NCI-H2029 (cell line): ENCODE results near the gene OCLN.
"Not testable (repeated sequence)": the region's sequence is repeated elsewhere in the genome, so short reads cannot be mapped to it uniquely, and the experiment has no call there.

Experiments used
- DNase-seq: peaks from one replicate; lab custom pipeline; 2025; lab: John Stamatoyannopoulos, UW

OCLN gene

DNA sequence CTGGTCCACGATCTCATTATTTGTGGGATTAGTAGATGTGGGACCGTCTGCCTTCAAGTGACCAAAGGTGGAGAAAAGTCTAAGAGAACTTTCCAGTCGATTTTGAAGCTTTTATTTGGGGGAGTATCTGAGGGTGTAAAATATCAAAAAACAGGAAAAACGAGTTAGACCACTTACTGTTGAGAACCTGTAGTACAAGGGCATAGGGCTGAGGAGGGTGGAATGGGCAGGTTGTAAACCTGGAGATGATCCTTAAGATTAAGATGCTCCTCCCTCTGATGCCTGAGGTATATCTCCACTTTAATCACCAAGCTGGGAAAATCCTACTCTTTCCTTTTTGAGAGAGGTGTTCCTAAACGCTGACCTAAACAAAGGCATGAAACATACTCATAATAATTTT lies 35.4 kb downstream of the OCLN start:
- peak; percentile 37 for DNase-seq

DNA sequence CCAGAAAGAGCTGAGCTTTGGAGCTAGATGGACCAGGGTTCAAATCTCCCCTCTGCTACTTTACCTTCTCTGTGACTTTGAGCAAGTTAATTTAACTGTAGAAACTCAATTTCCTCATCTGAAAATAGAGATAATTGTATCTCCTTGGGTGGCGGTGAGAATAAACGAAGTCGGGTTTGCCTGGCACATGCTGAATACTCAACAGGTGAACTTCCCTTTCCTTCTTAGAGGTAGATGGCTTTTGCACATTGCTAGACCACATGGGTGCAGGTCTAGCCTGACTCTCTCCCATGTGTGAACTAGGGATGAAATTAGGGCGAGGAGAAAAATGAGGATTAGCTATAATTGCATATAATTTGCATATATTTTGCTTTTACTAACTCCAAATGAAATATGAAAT lies 36.0 kb downstream of the OCLN start:
- no peak for DNase-seq

DNA sequence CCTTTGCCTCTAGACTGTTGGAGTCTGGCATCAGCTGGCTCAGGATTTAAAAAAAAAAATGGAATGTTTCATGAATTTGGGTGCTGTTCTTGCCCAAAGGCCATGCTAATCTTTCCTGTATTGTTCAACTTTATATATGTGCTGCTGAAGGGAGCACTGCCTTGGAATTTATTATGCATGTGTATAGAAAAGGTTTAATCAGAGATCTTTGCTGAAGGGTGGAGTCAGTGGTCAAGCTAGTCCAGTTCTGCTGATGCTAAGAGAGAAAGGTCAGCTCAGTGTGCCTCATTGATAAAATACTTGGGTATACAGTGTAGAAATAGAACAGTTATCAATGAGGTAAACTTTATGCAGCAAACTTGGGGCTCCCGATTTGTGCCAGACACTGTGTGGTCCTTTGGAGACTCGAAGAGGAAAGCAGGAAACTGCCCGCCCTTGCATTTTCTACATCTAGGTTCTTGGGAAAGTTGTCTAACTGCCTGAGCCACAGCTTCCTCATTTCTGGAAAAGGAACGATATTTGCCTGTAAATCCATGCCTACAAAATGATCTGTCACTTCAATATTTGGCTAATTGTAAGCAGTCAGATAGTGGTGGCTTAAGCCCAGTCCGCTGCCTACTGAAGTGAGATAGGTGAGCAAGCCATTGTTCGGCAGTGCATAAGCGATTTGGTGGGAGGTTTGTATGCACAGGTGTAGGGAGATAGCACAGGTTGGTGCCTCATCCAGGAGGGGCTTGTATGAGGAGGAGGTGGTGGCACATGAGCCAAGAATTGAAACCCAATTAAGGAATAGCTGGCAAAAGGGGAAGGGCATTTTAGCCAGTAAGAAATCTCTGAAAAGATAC lies 38.2 kb downstream of the OCLN start:
- DNase-seq = peak; percentile 65

DNA sequence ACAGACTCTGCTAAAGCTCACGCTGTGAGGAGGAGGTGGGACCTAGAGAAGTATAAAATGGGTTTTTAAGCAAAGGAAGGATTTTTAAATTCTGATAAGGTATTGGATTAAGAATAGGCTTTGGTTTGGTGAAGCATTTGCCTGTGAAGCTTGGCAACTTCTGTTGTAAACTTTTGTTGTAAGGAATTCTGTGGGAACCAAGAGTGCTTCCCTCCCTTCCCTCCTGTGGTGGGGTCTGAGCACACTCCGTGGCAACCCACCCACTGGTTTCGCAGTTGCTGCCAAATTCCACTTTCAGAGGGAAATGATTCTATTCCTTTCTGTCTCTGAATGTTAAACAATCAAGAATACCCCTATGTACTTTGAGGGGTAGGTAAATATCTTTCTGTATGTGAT lies 38.8 kb downstream of the OCLN start:
- no peak for DNase-seq

DNA sequence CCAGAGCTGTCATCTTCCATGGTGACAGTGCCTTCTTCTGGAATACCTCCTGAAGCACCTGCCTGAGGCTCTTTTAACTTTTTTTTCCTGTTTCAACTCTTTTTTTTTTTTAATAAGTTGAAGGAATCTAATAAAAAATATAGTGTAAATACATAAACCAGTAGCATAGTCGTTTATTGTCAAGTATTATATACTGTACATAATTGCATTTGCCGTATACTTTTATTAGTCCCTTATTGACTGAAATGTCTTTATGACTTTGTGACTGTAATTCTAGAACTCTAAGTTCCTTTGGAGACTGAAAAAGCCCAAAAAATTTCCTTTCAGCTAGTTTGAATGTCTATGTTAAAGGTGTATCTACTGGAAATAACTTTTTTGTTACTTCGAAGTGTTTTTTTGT lies 45.3 kb downstream of the OCLN start:
- DNase-seq = not testable (repeated sequence)

DNA sequence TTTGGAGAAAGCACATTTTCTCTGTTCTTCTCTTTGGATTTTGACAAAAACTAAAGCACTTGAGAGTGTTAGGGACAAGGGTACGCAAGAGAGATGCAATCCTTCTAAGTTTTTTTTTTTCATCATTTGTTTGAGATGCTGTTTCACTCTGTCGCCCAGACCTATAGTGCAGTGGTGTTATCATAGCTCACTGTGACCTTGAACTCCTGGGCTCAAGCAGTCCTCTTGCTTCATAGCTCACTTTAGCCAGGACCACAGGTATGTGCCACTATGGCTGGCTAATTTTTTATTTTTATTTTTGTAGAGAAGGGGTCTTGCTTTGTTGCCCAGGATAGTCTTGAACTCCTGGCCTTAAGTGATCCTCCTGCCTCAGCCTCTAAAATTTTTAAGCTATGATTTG lies 46.1 kb downstream of the OCLN start:
- DNase-seq = not testable (repeated sequence)

DNA sequence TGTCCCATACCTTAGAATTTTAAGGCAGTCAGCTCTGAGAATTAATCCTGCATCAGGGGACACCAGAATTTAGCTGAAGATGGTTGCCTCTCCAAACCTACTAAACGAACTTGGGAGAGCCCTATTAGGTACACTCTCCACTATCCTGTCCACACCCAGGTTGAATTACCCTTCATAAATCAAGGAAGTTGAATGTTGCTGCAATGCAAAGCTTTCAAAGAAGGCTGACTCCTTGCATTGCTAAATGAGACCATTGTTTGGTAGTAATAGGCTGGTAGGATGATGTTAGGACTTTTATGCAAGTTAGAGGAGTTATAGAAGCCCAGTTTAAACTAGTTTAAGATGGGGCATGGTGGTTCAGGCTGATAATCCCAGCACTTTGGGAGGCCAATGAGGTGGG lies 48.8 kb downstream of the OCLN start:
- not testable (repeated sequence) for DNase-seq

DNA sequence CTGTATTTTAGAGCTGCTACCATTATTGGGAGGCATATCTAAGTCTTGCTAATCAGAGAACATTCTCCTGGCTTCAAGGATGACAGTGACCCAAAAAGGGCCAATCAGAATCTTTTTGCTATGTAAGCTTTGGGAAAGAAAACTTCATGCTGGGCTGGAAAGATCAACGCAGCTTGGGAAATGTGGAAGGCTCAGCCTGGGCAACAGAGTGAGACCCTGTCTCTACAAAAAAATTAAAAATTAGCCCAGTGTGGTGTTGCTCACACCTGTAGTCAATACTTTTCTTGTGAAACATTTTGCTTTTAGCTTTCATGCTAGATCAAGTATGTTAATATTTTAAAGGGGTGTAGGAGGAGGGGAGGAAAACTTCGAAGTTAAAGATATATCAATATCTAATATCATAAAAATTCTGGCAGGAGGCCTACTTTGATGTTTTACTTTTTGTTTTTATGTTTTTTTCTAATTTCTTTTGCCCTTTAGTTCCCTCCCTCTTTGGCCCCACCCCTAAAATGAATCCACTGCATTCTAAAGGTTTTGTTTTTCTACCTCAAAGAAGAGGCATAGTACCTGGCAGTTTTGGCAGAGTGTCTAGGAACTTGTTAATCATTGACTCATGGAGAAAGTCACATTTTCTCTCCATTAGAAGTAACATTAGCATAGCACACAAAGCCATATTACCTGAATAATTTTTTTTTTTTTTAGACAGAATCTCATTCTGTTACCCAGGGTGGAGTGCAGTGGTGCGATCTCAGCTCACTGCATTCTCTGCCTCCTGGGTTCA lies 50.4 kb downstream of the OCLN start:
- DNase-seq = not testable (repeated sequence)

DNA sequence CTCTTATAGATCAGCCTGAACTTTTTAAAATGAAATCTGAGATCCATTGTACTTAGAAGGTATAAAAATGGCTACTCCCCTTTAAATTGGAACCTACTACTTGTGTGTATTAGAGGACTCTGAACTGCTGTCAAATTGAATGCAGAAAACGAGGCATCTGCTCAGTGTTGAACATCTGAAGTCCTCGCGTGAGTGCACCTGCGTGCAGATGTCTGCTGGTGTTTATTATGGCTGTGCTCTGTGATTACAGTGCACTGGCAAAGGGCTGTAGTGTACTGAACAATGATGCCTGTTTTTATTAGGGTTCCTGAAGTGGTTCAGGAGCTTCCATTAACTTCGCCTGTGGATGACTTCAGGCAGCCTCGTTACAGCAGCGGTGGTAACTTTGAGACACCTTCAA lies 52.0 kb downstream of the OCLN start:
- not testable (repeated sequence) for DNase-seq

DNA sequence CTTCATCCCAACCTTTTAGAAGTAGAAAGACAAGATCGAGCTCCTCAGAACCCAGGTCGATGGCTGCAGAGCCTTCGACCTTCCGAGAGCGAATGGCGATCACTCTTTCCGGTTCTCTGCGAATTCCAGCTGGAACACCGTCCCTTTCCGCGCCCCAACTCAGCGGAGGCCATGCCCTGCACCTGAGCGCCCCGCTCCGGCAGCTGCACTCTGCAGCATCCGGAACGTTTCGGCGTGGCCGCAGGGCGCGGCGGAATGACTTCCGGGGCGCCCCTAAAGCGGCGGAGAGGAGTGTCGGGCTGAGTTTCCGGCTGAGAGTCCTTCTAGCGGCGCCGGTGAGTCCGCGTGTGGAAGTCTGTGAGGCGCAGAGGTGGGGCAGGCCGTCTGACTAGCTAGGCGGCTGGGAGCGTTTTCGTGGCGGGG lies 67.3 kb downstream of the OCLN start, which contains the start of gene GTF2H2C:
GTF2H2C (plus strand) TSS at position 284 of the 423 bp plus-strand sequence. CDS start 4,942 bp downstream, outside the sequence.
- not testable (repeated sequence) for DNase-seq

DNA sequence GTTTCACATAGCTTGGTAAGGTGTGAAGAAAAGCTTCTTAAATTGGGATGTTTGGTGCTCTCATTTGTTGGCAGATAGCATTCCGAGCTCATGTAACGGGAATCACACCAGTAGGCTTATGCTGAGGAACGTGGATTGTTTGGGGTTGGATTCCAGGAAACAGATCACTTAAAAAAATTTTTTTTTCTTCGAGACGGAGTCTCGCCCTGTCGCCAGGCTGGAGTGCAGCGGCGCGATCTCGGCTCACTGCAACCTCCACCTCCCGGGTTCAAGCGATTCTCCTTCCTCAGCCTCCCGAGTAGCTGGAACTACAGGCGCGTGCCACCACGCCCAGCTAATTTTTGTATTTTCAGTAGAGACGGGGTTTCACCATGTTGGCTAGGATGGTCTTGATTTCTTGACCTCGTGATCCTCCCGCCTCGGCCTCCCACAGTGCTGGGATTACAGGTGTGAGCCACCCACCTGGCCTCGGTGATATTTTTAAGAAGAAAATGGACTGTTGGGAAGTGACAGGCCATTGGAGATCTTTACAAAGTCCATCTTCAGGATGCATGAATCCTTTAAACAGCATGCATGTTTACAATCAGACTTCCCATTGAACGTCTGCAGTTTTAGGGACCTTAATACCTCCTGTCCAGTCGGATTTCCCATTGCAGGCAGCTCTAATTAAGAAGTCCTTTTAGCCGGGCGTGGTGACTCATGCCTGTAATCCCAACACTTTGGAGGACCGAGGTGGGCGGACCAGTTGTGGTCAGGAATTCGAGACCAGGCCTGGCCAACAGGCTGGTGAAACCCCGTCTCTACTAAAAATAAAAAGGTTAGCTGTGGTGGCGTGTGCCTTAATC lies 68.2 kb downstream of the OCLN start:
- not testable (repeated sequence) for DNase-seq

DNA sequence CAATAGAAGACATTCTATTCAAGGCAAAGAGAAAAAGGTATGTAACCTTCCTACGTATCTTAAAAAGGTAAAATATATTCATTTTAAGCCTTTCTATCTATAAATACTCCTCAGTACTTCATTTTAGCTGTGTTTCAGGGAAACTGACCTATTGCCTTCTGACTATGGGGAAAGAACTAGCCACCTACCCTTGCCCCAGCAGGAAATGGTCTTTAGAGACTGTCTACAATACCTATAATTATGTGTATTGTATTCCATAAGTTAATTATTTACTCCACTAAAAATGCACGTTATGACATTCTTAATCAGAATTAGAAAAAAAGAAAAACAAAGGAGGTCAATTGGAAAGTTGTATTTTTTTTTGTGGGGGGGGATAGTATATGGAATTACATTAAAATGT lies 73.6 kb downstream of the OCLN start:
- not testable (repeated sequence) for DNase-seq

DNA sequence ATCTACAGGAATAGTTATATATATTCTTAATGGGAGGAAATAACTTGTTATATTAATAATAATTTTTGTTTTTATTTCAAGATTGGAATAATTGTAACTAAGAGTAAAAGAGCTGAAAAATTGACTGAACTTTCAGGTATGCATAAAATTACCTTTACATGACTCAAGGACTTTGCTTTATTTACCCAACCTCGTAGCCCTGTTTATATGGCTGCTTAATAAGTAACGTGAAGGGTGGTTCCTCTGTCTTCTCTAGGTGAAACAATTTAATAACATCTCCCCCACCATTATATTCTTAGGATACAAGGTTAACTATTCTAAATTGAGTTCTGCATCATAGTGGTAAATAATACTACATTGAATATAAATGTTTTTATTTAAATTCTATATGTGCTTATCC lies 75.5 kb downstream of the OCLN start:
- DNase-seq = not testable (repeated sequence)

DNA sequence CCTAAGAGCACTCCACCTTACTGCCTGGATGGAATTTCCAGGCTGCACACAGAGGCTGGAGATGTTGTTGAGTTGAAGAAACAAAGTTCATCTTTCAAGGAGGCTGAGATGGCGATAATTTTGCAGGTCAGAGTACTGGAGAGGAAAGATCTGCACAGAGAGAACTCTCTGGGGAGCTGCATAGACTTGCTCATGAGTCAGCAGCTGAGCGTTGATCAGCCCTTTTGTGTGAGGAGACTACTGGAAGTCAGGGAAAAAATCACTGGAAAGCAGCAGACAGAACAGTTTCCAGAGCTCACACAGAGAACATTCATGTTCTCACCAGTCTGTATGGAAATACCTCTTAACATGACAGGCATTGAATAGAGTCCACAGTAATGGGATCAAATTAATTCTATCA lies 90.8 kb downstream of the OCLN start:
- not testable (repeated sequence) for DNase-seq

DNA sequence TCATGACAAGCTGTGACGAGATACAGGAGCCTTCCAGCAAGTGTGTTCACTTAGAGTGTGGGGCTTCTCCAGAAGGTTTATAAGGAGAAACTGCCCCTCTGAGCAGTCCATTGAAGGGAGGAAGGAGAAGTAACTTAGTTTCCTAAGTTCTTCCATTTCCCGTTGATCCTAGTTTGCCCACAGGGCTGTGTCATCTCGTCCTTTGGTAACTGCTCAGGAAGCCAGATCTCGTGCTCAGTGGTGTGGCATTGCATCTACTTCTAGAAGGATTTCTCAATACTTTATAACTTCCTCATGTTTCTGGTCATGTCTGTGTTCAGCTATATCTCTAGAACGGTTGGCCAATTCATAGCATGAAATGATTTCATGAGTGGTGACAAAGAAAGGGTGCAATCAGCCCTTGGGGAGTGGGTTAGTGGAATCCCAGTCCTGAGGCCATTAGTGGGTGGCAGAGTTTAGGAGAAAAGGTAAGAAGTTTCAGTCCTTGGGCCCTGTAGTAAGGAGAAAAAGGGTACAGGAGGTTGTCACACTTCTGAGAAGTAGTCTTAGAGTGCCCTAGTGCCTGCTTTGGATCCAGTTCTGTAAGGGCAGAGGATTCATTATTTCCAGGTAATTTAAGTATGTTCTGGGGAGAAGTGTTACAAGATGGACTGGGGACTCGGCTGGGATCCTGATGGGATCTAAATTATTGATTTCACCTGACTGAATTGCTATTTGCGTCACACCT lies 103.7 kb downstream of the OCLN start:
- not testable (repeated sequence) for DNase-seq

DNA sequence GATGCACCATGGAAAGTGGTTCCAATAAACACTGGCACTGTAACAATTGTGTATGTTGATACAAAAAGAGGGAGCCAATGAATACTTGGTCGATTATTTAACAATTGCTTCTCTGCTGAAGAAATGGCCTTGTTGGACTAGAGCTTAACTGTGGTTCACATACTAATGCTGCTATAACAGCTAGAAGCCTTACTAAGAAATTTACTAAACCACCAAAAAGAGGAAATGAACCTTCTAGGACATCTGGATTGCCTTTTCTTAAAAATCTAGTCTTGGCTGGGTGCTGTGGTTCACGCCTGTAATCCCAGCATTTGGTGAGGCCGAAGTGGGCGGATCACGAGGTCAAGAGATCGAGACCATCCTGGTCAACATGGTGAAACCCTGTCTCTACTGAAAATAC lies 109.4 kb downstream of the OCLN start:
- not testable (repeated sequence) for DNase-seq

DNA sequence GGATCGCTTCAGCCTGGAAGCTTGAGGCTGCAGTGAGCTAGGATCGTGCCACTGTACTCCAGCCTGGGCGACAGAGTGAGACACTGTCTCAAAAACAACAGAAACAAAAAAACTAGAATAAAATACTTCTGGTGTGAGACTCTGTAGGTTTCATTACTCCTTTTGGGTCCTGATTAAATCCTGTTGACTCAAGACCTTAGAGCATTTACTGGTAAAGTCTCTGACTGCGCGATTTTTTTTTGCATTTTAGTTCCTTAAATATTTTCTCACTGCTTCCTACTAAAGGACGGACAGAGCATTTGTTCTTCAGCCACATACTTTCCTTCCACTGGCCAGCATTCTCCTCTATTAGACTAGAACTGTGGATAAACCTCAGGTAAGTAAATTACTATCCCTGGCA lies 114.2 kb downstream of the OCLN start:
- DNase-seq = not testable (repeated sequence)
